ENCODE data around the gene MIB1. TPM values are rescaled to one million over a fixed set of nuclear protein-coding genes. Genes with fewer than 3 reads are reported as not detected.

MIB1 gene
- total RNA-seq, 1 donor from 2014 or later, result 29.0 TPM

DNA sequence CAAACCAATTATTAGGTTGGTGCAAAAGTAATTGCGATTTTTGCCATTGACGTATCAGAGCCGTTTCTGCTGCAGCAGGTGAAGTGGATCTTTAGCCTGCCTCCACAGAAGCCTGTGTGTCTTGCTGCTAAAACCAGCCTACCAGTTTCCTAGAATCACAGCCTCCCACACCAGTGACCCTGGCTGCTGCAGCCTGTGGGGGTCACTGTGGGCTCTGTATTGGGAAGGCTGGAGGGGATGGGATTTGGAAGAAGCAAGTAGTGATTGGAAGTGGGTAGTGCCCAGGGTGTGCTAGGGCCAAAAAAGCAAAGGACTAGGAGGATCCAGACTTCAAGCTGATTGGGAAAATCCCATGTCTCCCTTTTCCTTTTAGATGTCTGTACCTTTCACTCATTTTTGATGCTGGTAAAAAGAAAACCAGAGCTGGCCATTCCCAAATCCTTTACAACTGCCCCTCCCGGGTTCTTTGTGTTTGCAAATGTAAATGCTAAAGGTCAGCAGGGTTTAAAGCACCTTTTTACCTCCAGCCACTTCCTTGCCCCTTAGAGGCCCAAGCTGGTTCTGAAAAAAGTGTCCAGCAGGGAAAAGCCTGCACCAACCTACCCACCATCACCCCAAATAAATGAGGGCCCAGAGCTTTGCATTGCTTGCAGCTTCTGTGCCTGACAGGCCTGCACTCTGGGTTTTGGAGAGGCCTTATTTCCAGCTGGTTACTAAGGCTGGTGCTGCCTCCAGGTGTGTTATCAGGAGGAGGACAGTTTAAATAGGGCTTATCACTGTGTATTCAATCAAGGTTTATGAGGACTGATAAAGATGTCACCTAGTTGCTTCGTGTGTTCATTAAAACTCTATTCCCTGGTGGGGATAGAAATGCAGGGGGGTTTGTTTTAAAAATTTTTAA is 172.0 kb downstream of the MIB1 start:
- no peak for DNase-seq (ENCODE audit: low spot score)
- intact Hi-C loops (cut with DNase I), result no loop called here

DNA sequence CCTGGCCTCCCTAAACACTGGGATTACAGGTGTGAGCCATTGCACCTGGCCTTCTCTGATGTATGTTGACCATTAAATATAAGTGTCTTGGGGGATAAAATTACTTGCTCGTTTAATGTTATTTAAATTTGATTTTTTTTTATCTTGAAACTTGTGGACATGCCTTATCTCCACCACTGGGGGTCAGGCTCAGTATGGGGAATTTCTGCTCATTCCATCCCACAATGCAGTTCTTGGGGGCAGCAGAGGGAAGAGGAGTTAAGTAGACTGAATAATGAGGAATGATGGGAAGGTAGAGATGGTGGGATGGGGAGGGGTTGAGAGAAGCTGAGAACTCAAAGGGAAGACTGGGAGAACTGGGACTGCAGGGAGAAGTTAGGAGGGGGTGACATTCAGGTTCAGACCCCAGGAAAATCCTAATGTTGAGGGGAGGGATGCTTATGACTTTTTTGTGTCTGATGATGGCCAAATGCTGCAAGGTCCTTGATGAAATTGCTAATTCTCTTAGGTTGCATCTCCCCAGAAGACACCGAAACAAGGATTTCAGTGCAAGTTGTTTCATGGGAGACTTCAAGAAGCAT is 174.2 kb downstream of the MIB1 start:
- DNase-seq (ENCODE audit: low spot score), result no peak
- intact Hi-C loops (cut with DNase I), result no loop called here

DNA sequence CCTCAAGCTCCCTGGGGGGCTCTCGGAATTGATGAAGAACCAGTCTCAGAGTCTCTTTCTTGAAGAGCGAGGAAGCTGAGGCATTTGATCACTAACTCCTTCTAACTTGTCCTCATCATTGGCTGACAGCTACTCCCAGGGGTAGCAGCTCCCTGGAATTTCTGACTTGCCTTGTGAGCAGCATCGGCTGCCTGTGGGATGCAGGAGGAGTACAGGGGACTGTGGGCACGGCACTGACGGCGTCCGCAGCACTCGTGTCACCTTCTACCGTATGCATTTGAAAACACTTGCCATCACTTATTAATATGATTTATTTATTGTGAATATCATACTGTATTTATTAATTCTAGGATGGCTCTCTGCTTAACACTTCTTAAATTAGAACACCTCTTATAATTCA is 175.0 kb downstream of the MIB1 start:
- DNase-seq (ENCODE audit: low spot score), result no peak
- intact Hi-C loops (cut with DNase I), result no loop called here

DNA sequence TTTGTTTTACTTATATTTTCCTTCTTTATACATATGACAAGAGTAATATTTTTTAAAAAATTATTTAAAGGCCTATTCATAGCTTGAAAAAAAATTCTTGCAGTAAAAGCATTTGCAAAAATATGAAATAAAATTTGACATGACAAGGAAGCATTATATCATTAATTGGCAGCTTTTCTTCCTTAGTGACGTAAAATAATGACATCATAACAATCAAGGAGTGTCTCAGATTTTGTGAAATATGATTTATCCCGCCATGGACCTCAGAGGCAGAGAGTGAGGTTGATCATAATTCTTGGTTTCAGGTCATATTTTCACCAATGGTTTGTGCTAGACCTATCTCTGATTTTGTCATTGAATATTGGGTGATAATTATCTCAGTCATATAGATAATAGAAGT is 176.0 kb downstream of the MIB1 start:
- intact Hi-C loops (cut with DNase I), result no loop called here
- DNase-seq (ENCODE audit: low spot score), result no peak

DNA sequence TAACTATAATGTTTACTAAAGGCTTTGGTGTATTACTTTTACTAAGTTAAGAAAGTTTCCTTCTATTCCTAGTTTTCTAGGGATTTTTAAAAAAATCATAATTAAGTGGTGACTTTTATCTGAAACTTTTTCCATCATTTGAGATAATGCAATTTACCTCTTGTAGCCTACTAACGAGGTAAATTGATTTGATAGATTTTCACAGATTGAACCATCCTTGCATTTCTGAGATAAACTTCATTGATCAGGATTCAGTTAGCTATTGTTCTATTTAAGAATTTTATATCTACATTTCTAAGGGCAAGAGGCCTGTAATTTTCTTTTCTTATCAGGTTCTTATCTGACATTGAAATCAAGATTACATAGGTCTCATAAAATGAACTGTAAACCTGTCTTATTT is 178.1 kb downstream of the MIB1 start:
- no peak for DNase-seq (ENCODE audit: low spot score)
- intact Hi-C loops (cut with DNase I), result no loop called here

Other genes with a start within 250 kb of the MIB1 start
- gene ESCO1, start 140.1 kb upstream of the MIB1 start, total RNA-seq, result 9.4 TPM
- 24.0 TPM for gene SNRPD1, start 128.5 kb upstream of the MIB1 start, total RNA-seq
- gene ABHD3, start 36.0 kb upstream of the MIB1 start, total RNA-seq, result 4.0 TPM